Measurements from ENCODE around the gene CMSS1.
A peak's percentile ranks its signal among the peaks of the same experiment; 100 is the strongest.
"Not testable (repeated sequence)": the region's sequence is repeated elsewhere in the genome, so short reads cannot be mapped to it uniquely, and the experiment has no call there.

The CMSS1 gene

DNA sequence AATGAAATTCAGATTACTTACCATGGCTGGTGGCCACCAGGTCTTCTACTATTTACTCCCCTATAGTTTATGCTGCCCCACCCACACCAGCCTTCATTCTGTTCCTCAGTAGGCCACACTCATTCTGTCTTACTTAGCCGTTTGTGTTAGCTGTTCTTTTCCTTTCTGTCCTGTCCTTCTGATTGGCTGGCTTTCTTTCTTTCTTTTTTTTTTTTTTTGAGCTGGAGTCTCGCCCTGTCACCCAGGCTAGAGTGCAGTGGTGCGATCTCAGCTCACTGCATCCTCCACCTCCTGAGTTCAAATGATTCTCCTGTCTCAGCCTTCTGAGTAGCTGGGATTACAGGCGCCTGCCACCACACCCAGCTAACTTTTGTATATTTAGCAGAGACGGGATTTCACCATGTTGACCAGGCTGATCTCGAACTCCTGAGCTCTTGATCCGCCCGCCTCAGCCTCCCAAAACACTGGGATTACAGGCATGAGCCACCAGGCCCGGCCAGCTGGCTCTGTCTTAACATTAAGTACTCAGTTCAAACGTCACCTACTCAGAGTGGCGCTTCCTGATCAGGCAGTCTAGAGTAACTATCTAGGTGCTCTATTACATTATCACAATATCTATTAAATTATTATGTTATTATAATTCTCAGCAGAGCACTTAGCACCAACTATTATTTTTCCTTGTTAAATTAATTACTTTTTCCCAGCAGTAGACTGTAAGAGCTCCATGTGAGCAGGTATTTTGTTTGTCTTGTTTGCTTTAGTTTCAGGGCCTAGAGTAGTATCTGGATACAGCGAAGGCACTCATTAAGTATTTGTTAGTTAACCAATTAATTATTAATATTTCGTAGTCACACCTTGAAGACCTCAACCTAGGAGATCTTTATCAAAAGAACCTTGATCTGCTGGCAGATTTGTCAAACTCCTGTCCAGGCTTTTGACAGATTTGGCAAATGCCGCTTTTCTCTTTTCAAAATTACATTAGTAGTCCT is 6.4 kb downstream of the CMSS1 start:
- no peak for DNase-seq

GRCh38 chr3:99825004-99825640 is 7.5 kb downstream of the CMSS1 start:
- DNase-seq: peak; percentile 16

DNA sequence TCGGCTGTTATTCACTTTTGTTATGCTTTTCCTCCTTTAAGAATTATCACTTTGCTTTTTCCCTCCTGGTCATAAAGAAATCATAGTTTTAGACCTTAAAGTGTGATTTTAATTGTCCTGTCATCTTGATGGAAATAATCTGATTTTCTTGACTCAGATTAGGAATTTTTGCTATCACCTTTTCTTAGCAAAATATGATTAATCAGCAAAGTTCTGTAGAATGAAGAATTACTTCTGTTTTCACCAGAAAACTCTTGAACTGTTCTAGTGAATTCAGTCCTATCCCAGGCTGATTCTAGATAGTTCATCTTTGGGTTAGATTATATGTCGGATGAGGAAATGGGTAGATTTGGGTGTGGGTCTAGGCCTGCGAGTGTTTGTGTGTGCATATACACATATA is 12.2 kb downstream of the CMSS1 start:
- DNase-seq: no peak

GRCh38 chr3:99833617-99834205 is 16.0 kb downstream of the CMSS1 start:
- DNase-seq: no peak

- no peak for DNase-seq
Measured at GRCh38 chr3:99834211-99834957, 16.7 kb downstream of the CMSS1 start.

GRCh38 chr3:99836681-99837080 is 19.0 kb downstream of the CMSS1 start:
- no peak for DNase-seq

- no peak for DNase-seq
Measured at GRCh38 chr3:99837715-99838114, 20.1 kb downstream of the CMSS1 start.

- no peak for DNase-seq
Measured at GRCh38 chr3:99838755-99839154, 21.1 kb downstream of the CMSS1 start.

- DNase-seq: no peak
Measured at GRCh38 chr3:99839613-99840012, 22.0 kb downstream of the CMSS1 start.

DNA sequence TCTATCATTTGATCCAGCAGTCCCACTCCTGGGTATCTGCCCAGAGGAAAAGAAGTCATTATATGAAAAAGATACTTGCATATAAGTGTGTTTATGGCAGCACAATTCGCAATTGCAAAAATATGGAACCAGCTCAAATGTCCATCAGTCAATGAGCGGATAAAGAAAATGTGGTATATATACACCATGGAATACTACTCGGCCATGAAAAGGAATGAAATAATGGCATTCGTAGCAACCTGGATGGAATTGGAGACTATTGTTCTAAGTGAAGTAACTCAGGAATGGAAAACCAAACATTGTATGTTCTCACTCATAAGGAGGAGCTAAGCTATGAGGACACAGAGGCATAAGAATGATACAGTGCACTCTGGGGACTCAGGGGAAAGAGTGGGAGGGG is 24.3 kb downstream of the CMSS1 start:
- not testable (repeated sequence) for DNase-seq

GRCh38 chr3:99842826-99843589 is 25.3 kb downstream of the CMSS1 start:
- peak; percentile 71 for DNase-seq

- DNase-seq: peak; percentile 60
Measured at GRCh38 chr3:99843590-99844258, 26.1 kb downstream of the CMSS1 start.

- DNase-seq: no peak
Measured at GRCh38 chr3:99845331-99845730, 27.7 kb downstream of the CMSS1 start.

DNA sequence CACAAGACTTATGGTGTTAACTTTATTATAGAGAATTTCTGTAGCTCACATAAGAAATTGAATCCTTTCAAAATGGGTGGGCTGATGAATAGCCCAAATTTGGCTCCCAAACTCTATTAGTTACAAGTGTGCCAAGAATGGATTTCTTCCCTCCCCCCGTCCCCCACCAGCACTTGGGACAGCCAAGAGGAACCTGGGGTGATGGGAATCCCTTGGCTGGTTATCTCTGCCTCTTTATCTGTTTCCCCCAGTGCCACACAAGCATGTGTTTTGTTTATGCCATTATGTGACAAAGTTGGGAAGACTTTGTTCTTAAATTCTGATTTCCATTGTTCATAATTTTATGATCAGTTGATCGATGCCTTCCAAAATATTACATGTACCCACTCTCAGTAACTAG is 28.3 kb downstream of the CMSS1 start:
- DNase-seq: no peak

DNA sequence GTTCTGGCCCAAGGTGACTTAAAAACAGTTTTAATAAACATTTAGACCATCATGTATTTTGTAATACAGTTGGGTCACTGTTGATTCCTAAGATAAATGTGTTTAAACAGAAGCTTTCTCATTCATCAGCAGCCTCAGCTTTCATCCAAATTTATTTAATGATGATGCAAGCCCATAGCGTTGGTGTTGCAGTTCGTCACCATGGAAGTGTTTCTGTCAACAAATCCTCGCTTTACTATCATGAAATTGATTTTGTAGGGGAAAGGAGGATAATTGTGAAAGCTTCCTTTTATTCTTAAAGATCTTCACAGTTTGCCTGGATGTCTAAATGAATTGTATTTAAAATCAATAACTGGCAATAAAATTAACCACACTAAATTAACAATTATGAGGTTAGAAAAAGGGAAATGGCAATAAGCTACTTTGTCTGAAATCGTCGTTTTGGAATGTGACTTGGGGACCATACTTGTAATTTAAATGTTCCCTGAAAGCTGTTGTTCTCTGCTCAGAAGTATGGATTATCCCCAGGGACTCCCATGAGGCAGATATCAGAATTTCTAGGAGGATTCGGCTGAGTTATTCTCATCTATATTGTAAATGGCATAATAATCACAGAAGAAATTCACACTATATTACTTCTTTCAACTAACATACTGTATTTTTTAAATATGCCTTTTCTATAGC is 29.0 kb downstream of the CMSS1 start:
- DNase-seq: no peak

GRCh38 chr3:99848433-99848832 is 30.8 kb downstream of the CMSS1 start:
- no peak for DNase-seq

DNA sequence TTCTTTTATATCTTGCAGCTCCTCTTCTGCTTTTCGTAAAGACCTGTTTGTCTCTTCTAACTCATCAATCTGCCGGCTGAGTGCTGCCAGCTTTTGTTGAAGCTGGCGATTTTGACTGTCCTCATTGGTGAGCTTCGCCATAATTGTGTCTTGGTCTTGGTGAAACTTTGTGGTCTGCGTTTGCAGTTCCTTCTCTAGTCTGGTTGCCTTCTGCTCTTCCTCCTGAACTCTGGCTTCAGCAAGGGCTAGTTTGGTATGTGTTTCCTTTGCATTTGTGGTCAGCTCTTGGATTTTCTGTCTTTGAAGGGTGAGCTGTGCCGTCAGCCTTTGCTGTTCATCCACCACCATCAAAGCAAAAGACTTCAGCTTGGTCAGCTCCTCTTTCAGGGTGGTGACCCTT is 32.9 kb downstream of the CMSS1 start:
- DNase-seq: no peak

GRCh38 chr3:99851955-99852354 is 34.3 kb downstream of the CMSS1 start:
- DNase-seq: no peak

DNA sequence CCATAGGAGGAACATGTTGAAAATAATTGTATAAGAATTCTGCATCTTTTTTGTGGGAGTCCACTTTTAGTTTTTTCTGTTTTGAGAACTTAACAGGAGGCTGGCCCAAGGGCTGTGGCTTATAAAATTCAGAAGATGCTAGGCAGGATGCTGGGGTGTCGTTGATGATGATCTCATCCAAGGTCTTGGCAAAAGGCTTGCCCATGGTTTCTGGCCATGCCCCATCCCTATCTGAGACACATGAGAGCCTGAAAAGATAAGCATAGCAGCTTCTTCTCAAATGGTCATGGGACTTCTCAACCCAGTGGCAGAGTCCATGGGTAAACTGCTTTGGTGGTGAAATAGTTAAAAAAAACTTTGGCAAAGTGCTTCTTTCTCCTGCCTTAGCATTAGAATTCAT is 35.2 kb downstream of the CMSS1 start:
- no peak for DNase-seq

DNA sequence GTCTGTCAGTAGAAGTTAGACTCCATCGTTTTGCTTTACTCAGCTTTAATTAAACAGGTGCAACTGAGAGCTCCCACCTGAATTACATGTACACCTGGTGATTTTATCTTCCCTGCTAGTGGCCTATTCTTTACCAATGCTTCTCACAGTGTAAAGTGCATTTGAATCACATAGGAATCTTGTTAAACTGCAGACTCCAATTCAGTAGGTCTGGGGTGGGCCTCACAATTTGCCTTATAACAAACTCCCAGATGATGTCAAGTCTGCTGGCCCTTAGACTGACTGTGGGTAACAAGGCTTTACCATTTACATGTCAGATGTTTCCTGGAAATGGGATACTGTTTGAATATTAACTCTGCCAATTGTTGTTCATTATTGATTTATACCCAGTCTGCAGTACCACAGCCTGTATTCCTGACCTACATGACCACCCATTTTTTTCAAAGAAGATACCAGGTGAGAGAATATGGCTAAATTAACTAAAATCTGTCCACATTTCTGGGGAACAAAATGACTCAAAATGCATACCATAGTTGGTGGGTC is 37.2 kb downstream of the CMSS1 start:
- no peak for DNase-seq

GRCh38 chr3:99855900-99856299 is 38.2 kb downstream of the CMSS1 start:
- DNase-seq: no peak
